HEK293T (cell line): ENCODE measurements around the gene ARL1.

Experiments used
- CTCF ChIA-PET: fragments of 350-600 bp; formaldehyde crosslinking; extraction: SDS; loops from one replicate; lab custom pipeline; 2021; ENCODE audit warnings: antibody characterized with exemption, inconsistent platforms; lab: Yijun Ruan, JAX
- POLR2A ChIA-PET: fragments of 350-600 bp; formaldehyde crosslinking; extraction: SDS; loops from one replicate; lab custom pipeline; 2020; ENCODE audit warnings: antibody characterized with exemption, inconsistent platforms; lab: Yijun Ruan, JAX
- DNase-seq: peaks from one replicate; pipeline ENCODE4 v3.0.0; 2012; ENCODE audit warnings: mixed read lengths; ENCODE audit errors: extremely low spot score
- ARNT ChIP-seq: fragments of 450-650 bp; IDR thresholded peaks from 2 replicates; pipeline ENCODE4 v1.6.1; 2017; ENCODE audit warnings: mild to moderate bottlenecking
- BHLHE40 ChIP-seq: fragments of 450-650 bp; IDR thresholded peaks from 2 replicates; pipeline ENCODE4 v1.6.1; 2016; ENCODE audit warnings: mild to moderate bottlenecking, moderate library complexity, borderline replicate concordance
- CTBP1 ChIP-seq: fragments of 450-650 bp; IDR thresholded peaks from 2 replicates; pipeline ENCODE4 v1.6.1; 2016; ENCODE audit warnings: borderline replicate concordance
- ELF4 ChIP-seq: fragments of 450-650 bp; IDR thresholded peaks from 2 replicates; pipeline ENCODE4 v1.6.1; 2017; ENCODE audit warnings: antibody characterized with exemption
- FOXA1 ChIP-seq: fragments of 450-650 bp; IDR thresholded peaks from 2 replicates; pipeline ENCODE4 v1.6.1; 2016; ENCODE audit warnings: mild to moderate bottlenecking
- FOXK2 ChIP-seq: fragments of 450-650 bp; IDR thresholded peaks from 2 replicates; pipeline ENCODE4 v1.6.1; 2016; ENCODE audit warnings: mild to moderate bottlenecking
- FOXM1 ChIP-seq: fragments of 450-650 bp; IDR thresholded peaks from 2 replicates; pipeline ENCODE4 v1.6.1; 2017; ENCODE audit warnings: mild to moderate bottlenecking, borderline replicate concordance
- HDGF ChIP-seq: fragments of 450-650 bp; IDR thresholded peaks from 2 replicates; pipeline ENCODE4 v1.6.1; 2017; ENCODE audit warnings: antibody characterized with exemption, borderline replicate concordance
- L3MBTL2 ChIP-seq: fragments of 450-650 bp; conservative IDR thresholded peaks from 2 replicates; pipeline ENCODE4 v1.6.1; 2016; ENCODE audit warnings: mild to moderate bottlenecking
- LEF1 ChIP-seq: fragments of 450-650 bp; IDR thresholded peaks from 2 replicates; pipeline ENCODE4 v1.6.1; 2017; ENCODE audit warnings: mild to moderate bottlenecking, borderline replicate concordance
- NFRKB ChIP-seq: fragments of 450-650 bp; IDR thresholded peaks from 2 replicates; pipeline ENCODE4 v1.6.1; 2016; ENCODE audit warnings: mild to moderate bottlenecking, moderate library complexity
- SP1 ChIP-seq: fragments of 450-650 bp; IDR thresholded peaks from 2 replicates; pipeline ENCODE4 v1.6.1; 2017
- SUZ12 ChIP-seq: fragments of 450-650 bp; IDR thresholded peaks from 2 replicates; pipeline ENCODE4 v1.6.1; 2016; ENCODE audit warnings: mild to moderate bottlenecking
- TARDBP ChIP-seq: fragments of 450-650 bp; IDR thresholded peaks from 2 replicates; pipeline ENCODE4 v1.6.1; 2016
- ZNF384 ChIP-seq: fragments of 450-650 bp; IDR thresholded peaks from 2 replicates; pipeline ENCODE4 v1.6.1; 2016
- TF ChIP-seq, protein P1 (sequence below): fragments of 450-650 bp; IDR thresholded peaks from 2 replicates; pipeline ENCODE4 v1.6.1; 2016

ARL1 gene

DNA sequence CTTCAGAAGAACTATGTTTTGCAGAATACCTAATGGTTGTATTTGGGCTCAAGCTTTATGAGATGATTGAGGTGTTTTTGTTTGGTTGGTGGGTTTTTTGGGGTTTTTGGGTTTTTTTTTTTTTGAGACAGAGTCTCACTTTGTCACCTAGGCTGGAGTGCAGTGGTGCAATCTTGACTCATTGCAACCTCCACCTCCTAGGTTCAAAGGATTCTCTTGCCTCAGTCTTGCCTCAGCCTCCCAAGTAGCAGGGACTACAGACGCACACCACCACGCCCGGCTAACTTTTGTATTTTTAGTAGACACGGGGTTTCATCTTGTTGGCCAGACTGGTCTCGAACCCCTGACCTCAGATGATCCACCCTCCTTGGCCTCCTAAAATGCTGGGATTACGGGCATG lies 39.6 kb downstream of the ARL1 start:
- no peak for DNase-seq
- no peak for TF ChIP-seq CTBP1
- TF ChIP-seq ELF4 = no peak
- TF ChIP-seq ARNT = no peak
- TF ChIP-seq ZNF384 = no peak
- TF ChIP-seq TARDBP = no peak
- TF ChIP-seq BHLHE40 = no peak
- no peak for TF ChIP-seq SP1
- TF ChIP-seq NFRKB = no peak
- TF ChIP-seq HDGF = no peak
- TF ChIP-seq L3MBTL2 = no peak
- no peak for TF ChIP-seq FOXA1
- TF ChIP-seq LEF1 = no peak
- TF ChIP-seq FOXM1 = no peak
- TF ChIP-seq, protein P1, sequence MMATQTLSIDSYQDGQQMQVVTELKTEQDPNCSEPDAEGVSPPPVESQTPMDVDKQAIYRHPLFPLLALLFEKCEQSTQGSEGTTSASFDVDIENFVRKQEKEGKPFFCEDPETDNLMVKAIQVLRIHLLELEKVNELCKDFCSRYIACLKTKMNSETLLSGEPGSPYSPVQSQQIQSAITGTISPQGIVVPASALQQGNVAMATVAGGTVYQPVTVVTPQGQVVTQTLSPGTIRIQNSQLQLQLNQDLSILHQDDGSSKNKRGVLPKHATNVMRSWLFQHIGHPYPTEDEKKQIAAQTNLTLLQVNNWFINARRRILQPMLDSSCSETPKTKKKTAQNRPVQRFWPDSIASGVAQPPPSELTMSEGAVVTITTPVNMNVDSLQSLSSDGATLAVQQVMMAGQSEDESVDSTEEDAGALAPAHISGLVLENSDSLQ = no peak
- no peak for TF ChIP-seq SUZ12
- TF ChIP-seq FOXK2 = no peak
- CTCF ChIA-PET = interaction anchor here (0.5 kb wide), 1 partner anchor 20 kb away, joined by 5 read pairs; no protein-coding TSS in a partner anchor
- POLR2A ChIA-PET = no interaction called here

DNA sequence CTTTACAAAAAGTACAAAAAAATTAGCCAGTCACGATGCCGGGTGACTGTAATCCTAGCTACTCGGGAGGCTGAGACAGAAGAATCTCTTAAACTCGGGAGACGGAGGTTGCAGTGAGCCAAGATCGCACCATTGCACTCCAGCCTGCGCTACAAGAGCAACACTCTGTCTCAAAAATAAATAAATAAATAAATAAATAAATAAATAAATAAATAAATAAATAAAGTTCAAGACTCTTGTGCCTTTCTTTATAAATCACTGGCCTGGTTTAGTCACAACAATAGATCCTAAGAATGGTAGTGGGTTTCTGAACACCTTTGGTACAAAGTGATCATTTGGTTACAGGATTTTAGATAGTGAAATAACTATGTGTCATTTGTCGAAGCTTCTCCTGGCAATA lies 46.1 kb downstream of the ARL1 start:
- no peak for DNase-seq
- TF ChIP-seq L3MBTL2 = no peak
- no peak for TF ChIP-seq NFRKB
- no peak for TF ChIP-seq CTBP1
- no peak for TF ChIP-seq SP1
- POLR2A ChIA-PET = no interaction called here
- CTCF ChIA-PET = no interaction called here

DNA sequence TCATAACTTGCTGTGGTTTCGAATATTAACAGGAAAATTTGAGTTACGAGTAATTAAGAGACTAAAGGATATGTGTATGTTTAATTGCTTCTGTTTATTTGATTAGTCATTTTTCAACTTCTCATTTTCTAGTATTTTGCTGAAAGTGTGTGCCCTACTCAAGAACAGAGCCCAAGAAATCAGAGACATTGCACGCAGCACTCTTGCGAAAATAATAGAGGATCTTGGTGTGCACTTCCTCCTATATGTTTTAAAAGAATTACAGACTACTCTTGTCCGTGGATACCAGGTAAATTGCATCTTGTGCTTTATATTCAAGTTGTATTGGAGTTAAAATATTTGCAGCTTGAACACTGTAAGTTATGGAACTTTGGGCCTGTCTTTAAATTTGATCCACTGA lies 50.8 kb downstream of the ARL1 start:
- DNase-seq = no peak
- POLR2A ChIA-PET = no interaction called here
- CTCF ChIA-PET = no interaction called here
- TF ChIP-seq ARNT = no peak
- TF ChIP-seq, protein P1 = no peak
- no peak for TF ChIP-seq SUZ12
- TF ChIP-seq FOXA1 = no peak
- TF ChIP-seq CTBP1 = no peak
- TF ChIP-seq L3MBTL2 = no peak
- TF ChIP-seq TARDBP = no peak
- TF ChIP-seq FOXK2 = no peak
- TF ChIP-seq BHLHE40 = no peak
- TF ChIP-seq NFRKB = no peak
- TF ChIP-seq LEF1 = no peak
- no peak for TF ChIP-seq SP1
- no peak for TF ChIP-seq ELF4
- no peak for TF ChIP-seq FOXM1
- no peak for TF ChIP-seq ZNF384
- no peak for TF ChIP-seq HDGF

DNA sequence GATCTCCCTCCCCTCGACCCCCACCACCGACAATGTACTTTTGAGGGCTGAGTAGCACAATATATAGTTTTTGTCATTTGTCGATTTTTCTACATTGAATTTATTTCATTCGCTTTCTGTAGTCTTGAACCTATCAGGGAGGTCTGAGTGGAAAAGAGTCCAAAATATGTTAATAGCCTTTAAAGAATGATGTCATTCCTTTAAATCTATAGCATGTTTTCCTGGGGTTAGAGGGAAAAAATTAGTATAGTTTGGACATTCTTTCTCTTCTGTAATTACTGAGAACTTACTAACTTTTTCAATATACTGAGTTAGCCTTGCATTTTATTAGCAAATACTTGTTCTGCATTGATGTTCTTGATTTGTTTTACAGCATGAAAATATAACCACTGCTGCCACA lies 55.9 kb downstream of the ARL1 start:
- CTCF ChIA-PET = no interaction called here
- DNase-seq = no peak
- no peak for TF ChIP-seq TARDBP
- TF ChIP-seq SP1 = no peak
- no peak for TF ChIP-seq L3MBTL2
- no peak for TF ChIP-seq CTBP1
- TF ChIP-seq ZNF384 = no peak
- TF ChIP-seq, protein P1 = no peak
- no peak for TF ChIP-seq FOXA1
- TF ChIP-seq NFRKB = no peak
- no peak for TF ChIP-seq HDGF
- TF ChIP-seq ELF4 = no peak
- no peak for TF ChIP-seq FOXK2
- no peak for TF ChIP-seq SUZ12
- TF ChIP-seq LEF1 = no peak
- TF ChIP-seq FOXM1 = no peak
- no peak for TF ChIP-seq ARNT
- TF ChIP-seq BHLHE40 = no peak
- POLR2A ChIA-PET = no interaction called here

DNA sequence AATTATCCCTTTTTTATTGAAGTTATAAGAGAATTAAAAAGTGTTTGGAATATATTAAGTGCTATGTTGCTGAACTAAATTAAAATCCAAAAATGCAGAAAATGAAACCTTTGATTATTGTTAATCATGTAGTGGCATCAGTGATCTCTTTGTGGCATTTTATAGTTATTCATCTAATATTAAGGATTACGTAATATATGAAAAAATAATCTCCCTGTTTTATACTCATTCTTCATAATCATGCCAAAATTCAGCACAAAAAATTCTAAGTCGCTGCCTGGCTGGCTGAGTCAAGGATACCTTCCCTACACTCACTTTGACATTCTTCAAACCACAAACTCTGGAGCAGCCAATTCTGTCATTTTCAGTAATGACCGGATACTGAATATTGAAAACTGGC lies 63.7 kb downstream of the ARL1 start:
- ChIA-PET CTCF (no interaction called here), POLR2A (no interaction called here)
- TF ChIP-seq, protein P1 = no peak
- TF ChIP-seq ZNF384 (no peak), SP1 (no peak), FOXA1 (no peak), BHLHE40 (no peak), SUZ12 (no peak), ELF4 (no peak), CTBP1 (no peak), ARNT (no peak), FOXK2 (no peak), NFRKB (no peak), HDGF (no peak), L3MBTL2 (no peak), LEF1 (no peak), TARDBP (no peak), FOXM1 (no peak)
- no peak for DNase-seq
